OCI-LY1 (cell line): ENCODE results near the gene SOCS6.

Experiments used
- H2AFZ ChIP-seq: fragments of 200-600 bp; sonication (generic), shearing (Covaris generic); 2 replicates; pipeline ENCODE4 v1.6.0; 2014; ENCODE audit warnings: antibody characterized with exemption, mild to moderate bottlenecking, low read length
- H3F3A ChIP-seq: fragments of 200-600 bp; sonication (generic), shearing (Covaris generic); 2 replicates; pipeline ENCODE4 v1.6.0; 2014; ENCODE audit warnings: mild to moderate bottlenecking, antibody characterized with exemption, low read length, moderate library complexity; ENCODE audit not compliant: insufficient read depth
- H3K27ac ChIP-seq: fragments of 200-600 bp; sonication (generic); 2 replicates; pipeline ENCODE4 v1.5.1; 2014; ENCODE audit warnings: low read length, mixed run types, mild to moderate bottlenecking, low read depth; ENCODE audit not compliant: poor library complexity, severe bottlenecking
- H3K27me3 ChIP-seq: fragments of 200-600 bp; sonication (generic); 2 replicates; pipeline ENCODE4 v1.6.0; 2014; ENCODE audit warnings: antibody characterized with exemption, mild to moderate bottlenecking, low read length, moderate library complexity; ENCODE audit not compliant: insufficient read depth
- H3K36me3 ChIP-seq: fragments of 200-600 bp; sonication (generic); 2 replicates; pipeline ENCODE4 v1.6.1; 2014; ENCODE audit warnings: mild to moderate bottlenecking, antibody characterized with exemption, low read length, moderate library complexity, mixed read lengths; ENCODE audit not compliant: insufficient read depth
- H3K4me1 ChIP-seq: fragments of 200-600 bp; sonication (generic); 2 replicates; pipeline ENCODE4 v1.5.1; 2014; ENCODE audit warnings: mild to moderate bottlenecking, low read length, moderate library complexity; ENCODE audit not compliant: insufficient read depth, severe bottlenecking
- H3K4me2 ChIP-seq: fragments of 200-600 bp; sonication (generic), shearing (Covaris generic); 2 replicates; pipeline ENCODE4 v1.6.1; 2014; ENCODE audit warnings: low read length
- H3K4me3 ChIP-seq: fragments of 200-600 bp; sonication (generic); 2 replicates; pipeline ENCODE4 v1.5.1; 2014; ENCODE audit warnings: low read length, low read depth, mild to moderate bottlenecking, mixed read lengths; ENCODE audit not compliant: poor library complexity, severe bottlenecking
- H3K79me2 ChIP-seq: fragments of 200-600 bp; shearing (Covaris generic); 2 replicates; pipeline ENCODE4 v1.6.1; 2016; ENCODE audit warnings: mixed run types, low read length, mixed read lengths; ENCODE audit not compliant: insufficient read depth
- H3K9ac ChIP-seq: fragments of 200-600 bp; sonication (generic), shearing (Covaris generic); 2 replicates; pipeline ENCODE4 v1.6.1; 2014; ENCODE audit warnings: mild to moderate bottlenecking, low read length, mixed read lengths
- H3K9me2 ChIP-seq: fragments of 200-600 bp; sonication (generic), shearing (Covaris generic); 2 replicates; pipeline ENCODE4 v1.6.1; 2014; ENCODE audit warnings: low read depth, mild to moderate bottlenecking, low read length, mixed read lengths
- H3K9me3 ChIP-seq: fragments of 200-600 bp; shearing (Covaris generic); 2 replicates; pipeline ENCODE4 v1.6.1; 2014; ENCODE audit warnings: low read length, mixed read lengths
- H4K20me1 ChIP-seq: fragments of 200-600 bp; sonication (generic), shearing (Covaris generic); 2 replicates; pipeline ENCODE4 v1.6.0; 2016; ENCODE audit warnings: mild to moderate bottlenecking, low read length; ENCODE audit not compliant: insufficient read depth
- EZH2 ChIP-seq: fragments of 200-600 bp; sonication (generic), shearing (Covaris generic); IDR thresholded peaks from 2 replicates; pipeline ENCODE4 v1.8.0; 2017; ENCODE audit warnings: borderline replicate concordance, mixed run types, mild to moderate bottlenecking, antibody characterized with exemption, low read length, moderate library complexity, mixed read lengths
- TF ChIP-seq, protein P1 (sequence below): fragments of 200-600 bp; sonication (generic), shearing (Covaris generic); IDR thresholded peaks from 2 replicates; pipeline ENCODE4 v1.5.1; 2017; ENCODE audit warnings: mild to moderate bottlenecking, antibody characterized with exemption, low read length, moderate library complexity, mixed read lengths

SOCS6 gene

DNA sequence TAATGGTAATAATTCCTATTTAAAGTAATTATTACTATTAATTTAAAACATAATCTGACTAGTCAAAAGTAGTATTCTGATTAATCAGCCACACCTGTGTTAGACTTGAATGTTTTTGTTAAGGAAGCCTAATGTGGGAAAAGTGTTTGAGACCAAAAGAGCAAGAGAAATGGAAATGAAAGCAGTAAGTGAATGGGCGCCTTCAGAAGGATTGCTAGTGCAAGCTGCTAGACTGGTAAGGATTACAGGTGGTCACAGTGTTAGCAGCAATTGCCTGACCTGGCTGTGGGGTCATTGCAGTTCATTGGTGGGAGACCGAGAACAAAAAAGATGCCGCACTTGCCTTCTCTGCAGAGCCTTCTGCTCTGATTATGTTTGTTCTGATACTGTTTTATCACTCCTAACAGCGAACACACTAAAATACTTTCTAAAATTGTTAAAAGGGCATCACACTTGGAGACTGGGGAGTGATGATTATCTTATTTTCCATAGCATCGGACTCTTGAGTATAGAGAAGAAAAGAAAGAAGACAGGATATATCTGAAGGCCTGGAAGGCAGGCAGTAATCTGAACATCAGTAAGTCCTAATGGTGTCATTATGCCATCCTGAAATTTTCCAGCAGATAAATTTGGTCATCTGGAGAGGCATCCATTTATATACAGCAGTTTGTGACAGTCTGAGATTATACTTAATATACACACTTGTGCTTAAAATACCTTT, 5.8 kb downstream of the SOCS6 start:
- Histone ChIP-seq H3K79me2 (no peaks in the 10 kb centered on the region), H3K4me1 (no peaks in the 10 kb centered on the region), H3K4me2 (no peak overlapping the region), H3K27me3 (no peaks in the 10 kb centered on the region), H4K20me1 (no peaks in the 10 kb centered on the region), H3K9ac (no peak overlapping the region), H3K4me3 (no peak overlapping the region), H3K9me3 (no peaks in the 10 kb centered on the region), H3K36me3 (no peaks in the 10 kb centered on the region), H3K27ac (no peak overlapping the region), H2AFZ (no peak overlapping the region), H3K9me2 (no peaks in the 10 kb centered on the region), H3F3A (no peaks in the 10 kb centered on the region)
- TF ChIP-seq, protein P1, sequence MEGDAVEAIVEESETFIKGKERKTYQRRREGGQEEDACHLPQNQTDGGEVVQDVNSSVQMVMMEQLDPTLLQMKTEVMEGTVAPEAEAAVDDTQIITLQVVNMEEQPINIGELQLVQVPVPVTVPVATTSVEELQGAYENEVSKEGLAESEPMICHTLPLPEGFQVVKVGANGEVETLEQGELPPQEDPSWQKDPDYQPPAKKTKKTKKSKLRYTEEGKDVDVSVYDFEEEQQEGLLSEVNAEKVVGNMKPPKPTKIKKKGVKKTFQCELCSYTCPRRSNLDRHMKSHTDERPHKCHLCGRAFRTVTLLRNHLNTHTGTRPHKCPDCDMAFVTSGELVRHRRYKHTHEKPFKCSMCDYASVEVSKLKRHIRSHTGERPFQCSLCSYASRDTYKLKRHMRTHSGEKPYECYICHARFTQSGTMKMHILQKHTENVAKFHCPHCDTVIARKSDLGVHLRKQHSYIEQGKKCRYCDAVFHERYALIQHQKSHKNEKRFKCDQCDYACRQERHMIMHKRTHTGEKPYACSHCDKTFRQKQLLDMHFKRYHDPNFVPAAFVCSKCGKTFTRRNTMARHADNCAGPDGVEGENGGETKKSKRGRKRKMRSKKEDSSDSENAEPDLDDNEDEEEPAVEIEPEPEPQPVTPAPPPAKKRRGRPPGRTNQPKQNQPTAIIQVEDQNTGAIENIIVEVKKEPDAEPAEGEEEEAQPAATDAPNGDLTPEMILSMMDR, result no peak
- TF ChIP-seq EZH2, result no peak

GRCh38 chr18:70295192-70296188, 6.6 kb downstream of the SOCS6 start:
- TF ChIP-seq EZH2, result no peak
- TF ChIP-seq, protein P1, result no peak
- Histone ChIP-seq H3K27me3 (no peaks in the 10 kb centered on the region), H3K4me1 (no peaks in the 10 kb centered on the region), H3K27ac (no peak overlapping the region), H3F3A (no peaks in the 10 kb centered on the region), H4K20me1 (no peaks in the 10 kb centered on the region), H3K9me3 (no peaks in the 10 kb centered on the region), H3K79me2 (no peaks in the 10 kb centered on the region), H3K9me2 (no peaks in the 10 kb centered on the region), H3K4me2 (no peak overlapping the region), H3K4me3 (no peak overlapping the region), H2AFZ (no peak overlapping the region), H3K36me3 (no peaks in the 10 kb centered on the region), H3K9ac (no peak overlapping the region)

GRCh38 chr18:70296289-70296688, 7.4 kb downstream of the SOCS6 start:
- H3K36me3 ChIP-seq, result no peaks in the 10 kb centered on the region
- H3K27ac ChIP-seq, result no peak overlapping the region
- no peaks in the 10 kb centered on the region for H3K9me2 ChIP-seq
- H2AFZ ChIP-seq, result no peak overlapping the region
- H3K79me2 ChIP-seq, result no peaks in the 10 kb centered on the region
- TF ChIP-seq, protein P1, result no peak
- no peak for TF ChIP-seq EZH2
- H4K20me1 ChIP-seq, result no peaks in the 10 kb centered on the region
- H3F3A ChIP-seq, result no peaks in the 10 kb centered on the region
- no peaks in the 10 kb centered on the region for H3K27me3 ChIP-seq
- no peak overlapping the region for H3K4me3 ChIP-seq
- H3K4me2 ChIP-seq, result no peak overlapping the region
- no peak overlapping the region for H3K9ac ChIP-seq
- H3K4me1 ChIP-seq, result no peaks in the 10 kb centered on the region
- H3K9me3 ChIP-seq, result no peaks in the 10 kb centered on the region
